CD4-positive, alpha-beta T cell (primary cell): ENCODE measurements around the gene MBLAC1. TPM values are rescaled to one million over a fixed set of nuclear protein-coding genes. Genes with fewer than 3 reads are reported as not detected.

ENCODE experiments used
- ATAC-seq: fragments of 200-7000 bp; cut with Tn5 transposase; one replicate; pipeline ENCODE4 v1.10.0; 2022; ENCODE audit warnings: mild to moderate bottlenecking; ENCODE audit not compliant: poor library complexity
- CTCF ChIA-PET: fragments of 350-600 bp; sonication (Branson Sonifier 250); formaldehyde crosslinking; loops from one replicate; lab custom pipeline; 2021; ENCODE audit warnings: antibody characterized with exemption, inconsistent platforms; lab: Charles Lee
- POLR2A ChIA-PET: fragments of 350-600 bp; sonication (Branson Sonifier 250); formaldehyde crosslinking; loops from one replicate; lab custom pipeline; 2021; ENCODE audit warnings: antibody characterized with exemption, inconsistent platforms; lab: Charles Lee
- DNase-seq, 14 experiments: peaks; one replicate each; pipeline ENCODE4 v3.0.0-alpha.2; 2013 to 2020; ENCODE audit warnings: mixed read lengths in 2 of 14
- H3K27ac ChIP-seq, 2 donors: one replicate each; pipeline versions ENCODE4 v1.5.1 to v1.7.0; 2013; ENCODE audit warnings: low read length in 2 of 2, low read depth in 1 of 2, mild to moderate bottlenecking in 1 of 2
- H3K27me3 ChIP-seq, 2 experiments: 1 replicate in 1 of 2; 2 replicates in 1 of 2; pipeline versions ENCODE4 v1.6.1 to v1.7.0; 2013; ENCODE audit warnings: low read length in 2 of 2, control low read depth in 1 of 2, mild to moderate bottlenecking in 1 of 2, moderate library complexity in 1 of 2; ENCODE audit not compliant: insufficient read depth in 2 of 2, control insufficient read depth in 1 of 2
- H3K36me3 ChIP-seq: one replicate; pipeline ENCODE4 v1.6.1; 2013; ENCODE audit warnings: low read length, control low read depth; ENCODE audit not compliant: insufficient read depth
- H3K4me1 ChIP-seq: one replicate; pipeline ENCODE4 v1.6.1; 2013; ENCODE audit warnings: low read length, control low read depth; ENCODE audit not compliant: insufficient read depth
- H3K4me3 ChIP-seq: one replicate; pipeline ENCODE4 v1.5.1; 2013; ENCODE audit warnings: mild to moderate bottlenecking, low read length, moderate library complexity
- H3K9me3 ChIP-seq, 2 experiments: 1 replicate in 1 of 2; 2 replicates in 1 of 2; pipeline versions ENCODE4 v1.6.1 to v1.7.0; 2013; ENCODE audit warnings: low read length in 2 of 2, mild to moderate bottlenecking in 2 of 2, control low read depth in 1 of 2, moderate library complexity in 1 of 2; ENCODE audit not compliant: control insufficient read depth in 1 of 2, insufficient read depth in 1 of 2
- H3K27ac Mint-ChIP-seq: one replicate; pipeline ENCODE4 v1.8.0; 2020; ENCODE audit warnings: mixed read lengths
- H3K27me3 Mint-ChIP-seq: one replicate; pipeline ENCODE4 v1.8.0; 2021; ENCODE audit warnings: mixed read lengths
- H3K36me3 Mint-ChIP-seq: one replicate; pipeline ENCODE4 v1.8.0; 2021; ENCODE audit warnings: low read depth, mixed read lengths
- H3K4me1 Mint-ChIP-seq: one replicate; pipeline ENCODE4 v1.8.0; 2021; ENCODE audit warnings: low read depth, mixed read lengths
- H3K4me3 Mint-ChIP-seq: one replicate; pipeline ENCODE4 v1.8.0; 2020; ENCODE audit warnings: mild to moderate bottlenecking, mixed read lengths
- H3K9me3 Mint-ChIP-seq: one replicate; pipeline ENCODE4 v1.8.0; 2020; ENCODE audit warnings: mixed read lengths
- CTCF ChIP-seq: fragments of 200-600 bp; IDR thresholded peaks from one replicate; pipeline ENCODE4 v1.8.0; 2022; ENCODE audit warnings: antibody characterized with exemption, mild to moderate bottlenecking
- intact Hi-C, 2 experiments: fragments of 100-400 bp; cut with DNase I in 1 of 2; cut with micrococcal nuclease in 1 of 2; formaldehyde crosslinking; loops; one replicate each; pipeline versions ENCODE4 v1.15.1 to v1.9.0; 2023 to 2025; cut with DNase I, micrococcal nuclease
- total RNA-seq, 174 experiments: library from RNA in 2 of 174; stranded (reverse) in 2 of 174; gene quantifications; one replicate each; pipeline ENCODE4 v1.2.3 and lab custom pipeline; 2021 to 2026

The MBLAC1 gene
- total RNA-seq, 2 experiments from 2014 or later, result 3.7 to 4.4 TPM

DNA sequence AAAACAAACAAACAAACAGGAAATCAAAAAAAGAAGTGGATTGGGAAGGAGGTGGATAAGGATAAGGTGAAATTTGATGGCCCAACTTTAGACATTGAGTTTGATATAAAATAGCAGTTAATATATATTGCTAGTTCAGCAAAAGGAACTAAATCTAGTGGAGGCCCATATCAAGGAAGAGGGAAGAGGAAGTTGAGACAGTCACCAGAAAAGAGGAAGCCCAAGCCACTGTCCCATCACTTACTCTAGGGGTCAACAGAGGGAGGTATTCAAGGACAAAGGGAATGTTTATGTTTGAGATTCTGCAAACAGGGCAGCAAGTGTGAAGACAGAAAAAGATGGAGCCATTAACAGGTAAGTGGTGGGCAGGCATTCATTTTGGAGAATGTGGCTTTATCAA lies 25.6 kb downstream of the MBLAC1 start:
- Histone ChIP-seq H3K27ac (no peak overlapping the region), H3K27me3 (no peaks in the 10 kb centered on the region), H3K36me3 (peaks cover 48% of the 10 kb centered on the region), H3K4me3 (no peak overlapping the region), H3K4me1 (peaks cover 71% of the 10 kb centered on the region), H3K9me3 (no peaks in the 10 kb centered on the region)
- ATAC-seq (no peak), DNase-seq (no peak)
- H3K9me3 Mint-ChIP-seq, result no peaks in the 10 kb centered on the region
- H3K27ac Mint-ChIP-seq, result peak overlapping the region; percentile 66
- H3K4me1 Mint-ChIP-seq, result peaks cover 63% of the 10 kb centered on the region
- H3K4me3 Mint-ChIP-seq, result peak overlapping the region; percentile 13
- intact Hi-C loops, result no loop called here
- ChIA-PET POLR2A (no interaction called here), CTCF (no interaction called here)
- no peak for TF ChIP-seq CTCF
- no peaks in the 10 kb centered on the region for H3K27me3 Mint-ChIP-seq
- peaks cover 69% of the 10 kb centered on the region for H3K36me3 Mint-ChIP-seq

DNA sequence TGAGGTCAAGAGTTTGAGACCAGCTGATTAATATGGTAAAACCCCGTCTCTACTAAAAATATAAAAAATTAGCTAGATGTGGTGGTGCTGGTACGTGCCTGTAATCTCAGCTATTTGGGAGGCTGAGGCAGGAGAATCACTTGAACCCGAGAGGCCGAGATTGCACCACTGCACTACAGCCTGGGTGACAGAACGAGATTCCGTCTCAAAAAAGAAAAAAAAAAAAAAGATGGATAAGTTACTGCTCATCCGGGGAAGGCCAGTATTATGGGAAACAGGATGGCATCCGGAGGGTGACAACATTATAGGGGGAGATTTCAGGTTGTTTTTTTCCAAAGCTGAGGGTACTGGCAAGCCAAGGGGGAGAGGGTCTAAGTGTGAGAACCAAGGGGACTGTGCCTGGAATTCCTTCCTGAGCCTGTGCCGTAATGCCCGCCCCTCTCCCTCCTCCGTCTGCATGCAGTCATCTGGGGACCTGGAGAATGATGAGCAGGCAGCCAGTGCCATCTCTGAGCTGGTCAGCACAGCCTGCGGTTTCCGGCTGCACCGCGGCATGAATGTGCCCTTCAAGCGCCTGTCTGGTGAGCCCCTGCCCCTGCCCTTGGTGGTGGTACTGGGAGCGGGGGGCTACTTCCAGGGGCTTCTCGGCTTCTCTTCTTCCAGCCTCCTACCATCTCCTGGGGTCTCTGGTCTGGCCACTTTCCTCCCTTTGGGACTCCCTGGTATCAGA lies 26.3 kb downstream of the MBLAC1 start:
- Mint-ChIP-seq H3K27ac (peak overlapping the region; percentile 66), H3K9me3 (no peaks in the 10 kb centered on the region), H3K4me3 (peak overlapping the region; percentile 56), H3K36me3 (peaks cover 74% of the 10 kb centered on the region), H3K27me3 (no peaks in the 10 kb centered on the region), H3K4me1 (peaks cover 67% of the 10 kb centered on the region)
- ChIA-PET CTCF (no interaction called here), POLR2A (interaction anchor here (0.8 kb wide), 1 partner anchor 27 kb away, joined by 3 read pairs; the partner anchor contains the start of gene MBLAC1)
- ATAC-seq, result no peak
- Histone ChIP-seq H3K4me1 (peaks cover 71% of the 10 kb centered on the region), H3K27me3 (no peaks in the 10 kb centered on the region), H3K36me3 (peaks cover 49% of the 10 kb centered on the region), H3K4me3 (no peak overlapping the region), H3K27ac (no peak overlapping the region), H3K9me3 (no peaks in the 10 kb centered on the region)
- no peak for DNase-seq
- no peak for TF ChIP-seq CTCF
- intact Hi-C loops, result no loop called here

DNA sequence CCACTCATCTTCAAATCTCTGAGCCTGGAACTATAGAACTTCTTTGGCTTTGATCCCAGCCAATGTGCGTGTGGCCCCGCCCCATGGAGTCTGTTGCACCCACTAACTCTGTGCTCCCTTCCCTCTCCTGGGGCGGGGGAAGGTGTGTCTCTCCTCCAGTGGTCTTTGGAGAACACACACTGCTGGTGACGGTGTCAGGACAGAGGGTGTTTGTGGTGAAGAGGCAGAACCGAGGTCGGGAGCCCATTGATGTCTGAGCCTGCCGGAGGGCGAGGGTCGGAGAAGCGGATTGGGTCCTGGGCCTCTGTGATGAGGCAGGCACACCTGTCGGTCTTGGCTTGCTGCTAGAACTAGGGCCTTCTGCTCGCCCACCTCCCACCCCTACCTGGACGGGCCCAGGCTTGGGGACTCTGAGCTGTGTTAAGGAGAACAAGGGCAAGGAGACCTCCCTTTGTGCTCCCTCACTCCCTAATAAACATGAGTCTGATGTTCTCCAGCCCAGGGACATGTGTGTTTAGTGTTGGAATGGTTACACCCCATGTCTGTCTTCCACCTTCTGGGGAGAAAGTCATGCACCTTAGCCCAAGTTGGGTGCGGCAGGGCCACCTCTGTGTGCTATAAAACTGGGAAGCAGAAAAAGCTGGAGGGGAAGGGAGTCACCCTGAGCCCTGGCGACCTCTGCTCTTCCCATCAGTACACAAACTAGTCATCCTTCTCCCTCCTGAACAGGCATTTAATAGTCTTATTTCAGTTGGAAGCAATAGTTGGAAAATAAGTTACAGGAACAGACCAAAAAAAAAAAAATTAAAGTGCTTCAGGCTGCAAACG lies 27.2 kb downstream of the MBLAC1 start:
- ChIA-PET POLR2A (interaction anchor here (0.8 to 3.2 kb wide), 2 partner anchors 13 to 27 kb away, joined by 3 to 21 read pairs; partner anchors contain the start of genes GAL3ST4 and MBLAC1), CTCF (no interaction called here)
- TF ChIP-seq CTCF, result no peak
- peaks cover 62% of the 10 kb centered on the region for H3K4me1 Mint-ChIP-seq
- ATAC-seq (no peak), DNase-seq (no peak)
- H3K4me1 ChIP-seq, result peaks cover 71% of the 10 kb centered on the region
- H3K9me3 ChIP-seq, result no peaks in the 10 kb centered on the region
- no peaks in the 10 kb centered on the region for H3K27me3 ChIP-seq
- peaks cover 49% of the 10 kb centered on the region for H3K36me3 ChIP-seq
- H3K4me3 Mint-ChIP-seq, result peak overlapping the region; percentile 56
- no peak overlapping the region for H3K4me3 ChIP-seq
- H3K36me3 Mint-ChIP-seq, result peaks cover 68% of the 10 kb centered on the region
- intact Hi-C loops, result no loop called here
- peak overlapping the region; percentile 55 for H3K27ac Mint-ChIP-seq
- H3K27ac ChIP-seq, result no peak overlapping the region
- no peaks in the 10 kb centered on the region for H3K9me3 Mint-ChIP-seq
- H3K27me3 Mint-ChIP-seq, result no peaks in the 10 kb centered on the region
